Lung (tissue), 12 donors: ENCODE data around the gene SNTA1. TPM values are rescaled to one million over a fixed set of nuclear protein-coding genes. Genes with fewer than 3 reads are reported as not detected.
A peak's percentile ranks its signal among the peaks of the same experiment; 100 is the strongest.
"Not testable (repeated sequence)": the region's sequence is repeated elsewhere in the genome, so short reads cannot be mapped to it uniquely, and the experiment has no call there.

Source experiments
- ATAC-seq: fragments of 200-7000 bp; cut with Tn5 transposase; one replicate; pipeline ENCODE4 v1.9.1; 2020; ENCODE audit warnings: moderate number of reproducible peaks; ENCODE audit not compliant: insufficient read depth, low FRiP score
- DNase-seq, 3 donors: peaks; one replicate each; pipeline ENCODE4 v3.0.0-alpha.2; 2013 to 2017
- H3K27ac ChIP-seq, 2 donors: one replicate each; pipeline ENCODE4 v1.5.1; 2013; ENCODE audit warnings: mild to moderate bottlenecking in 2 of 2, moderate library complexity in 2 of 2, control low read depth in 1 of 2, inconsistent platforms in 1 of 2, low read depth in 1 of 2, low read length in 1 of 2
- H3K27me3 ChIP-seq, 3 donors: one replicate each; pipeline ENCODE4 v1.5.1; 2013; ENCODE audit warnings: low read length in 2 of 3; ENCODE audit not compliant: control insufficient read depth in 3 of 3, insufficient read depth in 3 of 3
- H3K36me3 ChIP-seq, 4 donors: one replicate each; pipeline ENCODE4 v1.5.1; 2013; ENCODE audit warnings: low read length in 4 of 4, mild to moderate bottlenecking in 1 of 4, moderate library complexity in 1 of 4; ENCODE audit not compliant: control insufficient read depth in 4 of 4, insufficient read depth in 4 of 4
- H3K4me1 ChIP-seq, 5 donors: one replicate each; pipeline ENCODE4 v1.5.1; 2013; ENCODE audit warnings: low read length in 5 of 5, mild to moderate bottlenecking in 2 of 5, moderate library complexity in 1 of 5; ENCODE audit not compliant: control insufficient read depth in 5 of 5, insufficient read depth in 5 of 5
- H3K4me3 ChIP-seq: one replicate; pipeline ENCODE4 v1.5.1; 2013; ENCODE audit warnings: mild to moderate bottlenecking, control low read depth, moderate library complexity
- H3K9ac ChIP-seq, 2 donors: one replicate each; pipeline ENCODE4 v1.5.1; 2013; ENCODE audit warnings: low read length in 2 of 2, control low read depth in 1 of 2; ENCODE audit not compliant: insufficient read depth in 1 of 2
- H3K9me3 ChIP-seq, 4 donors: one replicate each; pipeline ENCODE4 v1.5.1; 2013; ENCODE audit warnings: low read length in 3 of 4, mild to moderate bottlenecking in 1 of 4, moderate library complexity in 1 of 4; ENCODE audit not compliant: control insufficient read depth in 4 of 4, insufficient read depth in 3 of 4
- WGBS, 2 donors: extraction: QIAGEN DNeasy Blood & Tissue Kit; methylation state at CpG; one replicate each; pipeline ENCODE4 v1.1.7; 2013; 5-methylcytosine and 5-hydroxymethylcytosine counted together
- polyA plus RNA-seq, 2 donors: library from polyadenylated mRNA; stranded (reverse); fragments of 200-250 nt; gene quantifications; one replicate each; pipeline ENCODE4 v1.2.1, GENCODE V29; 2013
- total RNA-seq, 2 donors: library from RNA; depleted of rRNA in 1 of 2; stranded (reverse); fragments of >200 nt in 1 of 2; gene quantifications; one replicate each; pipeline ENCODE4 v1.2.1, GENCODE V29; 2014 to 2021
- TF ChIP-seq, protein P1 (sequence below): IDR thresholded peaks from 2 replicates; pipeline ENCODE4 v1.5.1; 2012; ENCODE audit warnings: mild to moderate bottlenecking; ENCODE audit errors: control extremely low read depth, extremely low read depth
- donor health status: control.
- donor health status: control.
- donor health status: Bipolar disorder and iron deficiency.
- donor health status: healthy.
- donor health status: DM: yes; HTN: yes; CAD: no.

The SNTA1 gene
- total and polyA plus RNA-seq, 4 donors: 3.7 to 9.9 (median 6.8) TPM

DNA sequence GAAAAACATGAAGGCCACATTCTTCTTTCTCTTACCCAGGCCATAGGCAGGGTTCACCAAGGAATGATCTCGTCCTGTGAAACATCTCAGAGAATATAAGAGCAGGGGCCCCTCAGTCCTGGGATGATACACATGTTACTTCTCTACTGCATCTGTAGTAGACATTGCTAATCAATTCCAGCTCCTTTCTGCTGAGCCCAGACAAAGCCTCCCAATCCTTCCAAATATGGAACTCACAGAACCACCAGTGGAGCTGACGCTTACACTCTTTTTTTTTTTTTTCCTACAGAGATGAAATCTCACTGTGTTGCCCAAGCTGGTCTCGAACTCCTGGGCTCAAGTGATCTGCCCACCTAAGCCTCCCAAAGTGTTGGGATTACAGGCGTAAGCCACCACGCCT is 9.1 kb downstream of the SNTA1 start:
- H3K36me3 ChIP-seq: peaks cover 0 to 3% (median 0%) of the 10 kb centered on the region in 4 donors
- TF ChIP-seq, protein P1, sequence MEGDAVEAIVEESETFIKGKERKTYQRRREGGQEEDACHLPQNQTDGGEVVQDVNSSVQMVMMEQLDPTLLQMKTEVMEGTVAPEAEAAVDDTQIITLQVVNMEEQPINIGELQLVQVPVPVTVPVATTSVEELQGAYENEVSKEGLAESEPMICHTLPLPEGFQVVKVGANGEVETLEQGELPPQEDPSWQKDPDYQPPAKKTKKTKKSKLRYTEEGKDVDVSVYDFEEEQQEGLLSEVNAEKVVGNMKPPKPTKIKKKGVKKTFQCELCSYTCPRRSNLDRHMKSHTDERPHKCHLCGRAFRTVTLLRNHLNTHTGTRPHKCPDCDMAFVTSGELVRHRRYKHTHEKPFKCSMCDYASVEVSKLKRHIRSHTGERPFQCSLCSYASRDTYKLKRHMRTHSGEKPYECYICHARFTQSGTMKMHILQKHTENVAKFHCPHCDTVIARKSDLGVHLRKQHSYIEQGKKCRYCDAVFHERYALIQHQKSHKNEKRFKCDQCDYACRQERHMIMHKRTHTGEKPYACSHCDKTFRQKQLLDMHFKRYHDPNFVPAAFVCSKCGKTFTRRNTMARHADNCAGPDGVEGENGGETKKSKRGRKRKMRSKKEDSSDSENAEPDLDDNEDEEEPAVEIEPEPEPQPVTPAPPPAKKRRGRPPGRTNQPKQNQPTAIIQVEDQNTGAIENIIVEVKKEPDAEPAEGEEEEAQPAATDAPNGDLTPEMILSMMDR: no peak
- no peak overlapping the region for H3K4me3 ChIP-seq
- H3K9ac ChIP-seq: no peak overlapping the region
- DNase-seq: no peak
- H3K27ac ChIP-seq: peak overlapping the region in 1 of 2 donors; percentile 88
- WGBS, 2 donors: 95 to 97% methylated on average over 5 of the region's 5 CpGs
- H3K4me1 ChIP-seq: peaks cover 2 to 9% (median 5%) of the 10 kb centered on the region in 5 donors
- peaks cover 0 to 3% (median 0%) of the 10 kb centered on the region in 4 donors for H3K9me3 ChIP-seq
- no peak for ATAC-seq
- no peaks in the 10 kb centered on the region for H3K27me3 ChIP-seq

DNA sequence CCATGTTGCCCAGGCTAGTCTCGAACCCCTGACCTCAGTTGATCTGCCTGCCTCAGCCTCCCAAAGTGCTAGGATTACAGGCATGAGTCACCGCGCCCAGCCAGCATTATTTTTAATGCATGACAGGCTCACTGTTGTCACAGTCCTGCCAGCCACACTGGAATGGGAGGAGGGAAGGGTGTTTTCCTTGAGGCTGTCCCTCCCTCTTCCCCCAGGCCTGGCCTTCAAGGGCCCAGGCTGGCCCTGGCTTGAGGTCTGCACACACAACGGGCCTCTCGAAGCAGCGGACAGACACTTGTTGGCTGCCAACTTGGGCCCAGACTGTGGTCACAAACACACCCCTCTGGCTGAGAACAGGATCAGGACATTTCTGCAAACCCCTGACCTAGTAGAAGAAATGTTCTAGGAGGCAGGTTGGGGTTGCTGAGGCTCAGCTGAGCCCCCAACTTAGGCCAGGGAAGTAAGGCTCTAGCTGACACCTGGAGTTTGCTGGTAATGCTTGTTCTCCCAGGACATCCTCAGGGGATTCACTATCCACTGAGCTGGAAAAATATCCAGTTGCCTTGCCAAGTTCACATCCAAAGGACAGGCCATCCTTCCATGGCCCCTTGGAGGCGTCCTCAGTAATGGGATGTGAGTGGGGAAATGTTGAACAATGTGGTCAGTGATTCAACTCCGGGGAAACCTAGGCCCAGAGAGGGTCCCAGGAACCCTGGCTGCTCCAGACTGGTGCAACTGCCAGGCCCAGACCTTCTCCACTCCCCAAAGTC is 9.9 kb downstream of the SNTA1 start:
- Histone ChIP-seq H3K27ac (peak overlapping the region in 1 of 2 donors; percentile 88), H3K36me3 (peaks cover 0 to 3% (median 0%) of the 10 kb centered on the region in 4 donors), H3K4me1 (peaks cover 2 to 9% (median 5%) of the 10 kb centered on the region in 5 donors), H3K27me3 (no peaks in the 10 kb centered on the region), H3K4me3 (no peak overlapping the region), H3K9ac (no peak overlapping the region), H3K9me3 (peaks cover 0 to 3% (median 0%) of the 10 kb centered on the region in 4 donors)
- TF ChIP-seq, protein P1: no peak
- DNase-seq: no peak
- WGBS, 2 donors: 74 to 96% methylated on average over 8 of the region's 8 CpGs
- ATAC-seq: no peak

DNA sequence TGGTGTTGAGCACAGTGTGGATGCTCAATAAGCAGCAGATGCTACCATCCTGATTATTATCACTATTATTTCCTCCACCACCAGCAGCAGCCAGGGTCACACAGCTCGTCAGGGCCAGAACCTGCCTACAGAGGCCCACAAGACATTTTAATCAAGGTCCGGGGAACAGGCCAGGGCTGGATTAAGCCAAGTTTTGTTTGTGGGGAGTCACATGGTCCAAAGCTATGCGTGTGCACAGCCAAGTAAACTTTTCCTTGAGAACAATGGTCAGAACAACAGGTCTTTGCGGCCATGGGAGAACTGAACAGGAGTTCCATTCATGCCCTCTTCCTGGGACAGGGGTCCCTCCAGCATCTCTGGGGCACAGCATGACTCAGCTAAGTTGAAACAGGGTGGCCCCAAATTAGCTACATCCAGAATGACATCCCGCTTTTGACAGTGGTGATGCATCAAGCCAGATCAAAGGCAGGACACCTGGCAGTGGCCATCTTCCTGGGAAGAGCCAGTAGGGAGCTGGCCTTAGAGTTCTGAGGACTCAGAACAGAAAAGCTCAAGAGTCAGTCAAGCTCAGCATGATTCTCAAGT is 11.7 kb downstream of the SNTA1 start:
- DNase-seq: peak in 1 of 3 donors; percentile 12
- Histone ChIP-seq H3K4me3 (no peak overlapping the region), H3K27me3 (no peaks in the 10 kb centered on the region), H3K4me1 (peaks cover 0 to 10% (median 0%) of the 10 kb centered on the region in 5 donors), H3K27ac (peak overlapping the region in 1 of 2 donors; percentile 86), H3K9me3 (peaks cover 0 to 3% (median 0%) of the 10 kb centered on the region in 4 donors), H3K36me3 (peaks cover 0 to 3% (median 0%) of the 10 kb centered on the region in 4 donors), H3K9ac (no peak overlapping the region)
- TF ChIP-seq, protein P1: no peak
- 78 to 84% methylated on average over 5 of the region's 5 CpGs for WGBS, 2 donors
- no peak for ATAC-seq

DNA sequence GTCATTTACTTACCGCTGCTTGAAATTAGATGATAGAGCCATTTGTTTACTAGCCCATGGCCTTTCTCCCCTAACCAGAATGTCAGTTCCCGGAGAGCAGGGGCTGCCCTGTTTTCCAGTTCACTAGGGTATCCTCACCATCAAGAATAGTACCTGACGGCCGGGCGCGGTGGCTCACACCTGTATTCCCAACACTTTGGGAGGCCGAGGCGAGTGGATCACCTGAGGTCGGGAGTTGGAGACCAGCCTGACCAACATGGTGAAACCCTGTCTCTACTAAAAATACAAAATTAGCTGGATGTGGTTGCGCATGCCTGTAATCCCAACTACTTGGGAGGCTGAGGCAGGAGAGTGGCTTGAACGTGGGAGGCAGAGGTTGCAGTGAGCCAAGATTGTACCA is 19.7 kb downstream of the SNTA1 start:
- H3K36me3 ChIP-seq, ATAC-seq, H3K4me3 ChIP-seq, H3K9me3 ChIP-seq, DNase-seq, H3K9ac ChIP-seq, H3K27me3 ChIP-seq: not testable (repeated sequence)
- peaks cover 0 to 11% (median 0%) of the 10 kb centered on the region in 5 donors for H3K4me1 ChIP-seq
- WGBS, 2 donors: 96% methylated on average over 11 of the region's 11 CpGs
- H3K27ac ChIP-seq: peak overlapping the region in 1 of 2 donors; percentile 89
